ENCODE data around the gene CCNJL. TPM values are rescaled to one million over a fixed set of nuclear protein-coding genes. Genes with fewer than 3 reads are reported as not detected.

CCNJL gene
- total RNA-seq, 1 donor from 2014 or later: 5.6 TPM

DNA sequence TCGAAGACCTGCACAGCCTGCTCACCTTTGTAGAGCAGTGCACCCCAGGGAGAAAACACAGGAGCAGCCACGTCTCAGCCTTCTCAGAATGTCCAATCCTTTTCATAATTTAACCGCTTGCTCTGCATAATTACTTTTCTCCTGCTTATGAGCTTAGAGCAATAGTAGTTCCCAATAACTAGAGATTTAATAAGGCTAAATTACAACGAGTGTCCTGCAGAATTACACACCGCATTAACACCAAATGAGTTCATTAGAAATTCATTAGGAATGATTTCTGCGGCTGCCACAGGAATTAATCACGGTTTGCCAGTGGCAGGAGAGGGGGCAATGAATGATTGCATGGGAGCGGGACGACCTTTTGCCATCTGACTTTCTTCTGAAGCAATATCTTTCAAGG, 101.8 kb downstream of the CCNJL start:
- intact Hi-C loops (cut with DNase I): no loop called here

DNA sequence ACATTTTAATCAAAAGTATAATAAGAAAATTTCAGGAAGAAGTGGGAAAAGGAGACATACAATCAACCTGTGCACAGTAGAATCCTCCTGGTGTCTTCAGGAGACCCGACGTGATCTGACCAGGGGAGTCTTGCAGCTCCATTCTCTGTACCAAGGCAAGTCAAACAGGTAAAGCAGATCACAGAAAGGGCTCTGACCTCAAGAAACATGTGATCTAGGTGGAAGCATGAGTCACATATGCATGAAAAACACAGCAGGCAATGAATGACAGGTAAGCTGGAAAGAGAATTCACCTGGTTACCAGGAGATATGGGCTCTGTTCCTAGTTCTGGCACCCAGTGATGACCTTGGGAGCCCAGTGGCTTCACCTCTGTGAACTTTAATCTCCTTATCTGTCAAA, 102.4 kb downstream of the CCNJL start:
- Histone ChIP-seq H3K36me3 (no peaks in the 10 kb centered on the region), H3K4me1 (no peaks in the 10 kb centered on the region), H3K4me3 (no peak overlapping the region), H3K27me3 (no peaks in the 10 kb centered on the region), H3K9me3 (no peaks in the 10 kb centered on the region), H3K27ac (no peak overlapping the region)
- no peak for DNase-seq (ENCODE audit: extremely low spot score in 2 of 2)
- peak in 1 of 2 donors; percentile 73 for TF ChIP-seq POLR2AphosphoS5 (IDR thresholded peaks at IDR 0.05; ENCODE audit: insufficient read depth in 1 of 2, low read depth in 1 of 2)
- TF ChIP-seq, protein P1, sequence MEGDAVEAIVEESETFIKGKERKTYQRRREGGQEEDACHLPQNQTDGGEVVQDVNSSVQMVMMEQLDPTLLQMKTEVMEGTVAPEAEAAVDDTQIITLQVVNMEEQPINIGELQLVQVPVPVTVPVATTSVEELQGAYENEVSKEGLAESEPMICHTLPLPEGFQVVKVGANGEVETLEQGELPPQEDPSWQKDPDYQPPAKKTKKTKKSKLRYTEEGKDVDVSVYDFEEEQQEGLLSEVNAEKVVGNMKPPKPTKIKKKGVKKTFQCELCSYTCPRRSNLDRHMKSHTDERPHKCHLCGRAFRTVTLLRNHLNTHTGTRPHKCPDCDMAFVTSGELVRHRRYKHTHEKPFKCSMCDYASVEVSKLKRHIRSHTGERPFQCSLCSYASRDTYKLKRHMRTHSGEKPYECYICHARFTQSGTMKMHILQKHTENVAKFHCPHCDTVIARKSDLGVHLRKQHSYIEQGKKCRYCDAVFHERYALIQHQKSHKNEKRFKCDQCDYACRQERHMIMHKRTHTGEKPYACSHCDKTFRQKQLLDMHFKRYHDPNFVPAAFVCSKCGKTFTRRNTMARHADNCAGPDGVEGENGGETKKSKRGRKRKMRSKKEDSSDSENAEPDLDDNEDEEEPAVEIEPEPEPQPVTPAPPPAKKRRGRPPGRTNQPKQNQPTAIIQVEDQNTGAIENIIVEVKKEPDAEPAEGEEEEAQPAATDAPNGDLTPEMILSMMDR (IDR thresholded peaks at IDR 0.05): no peak
- intact Hi-C loops (cut with DNase I): no loop called here

More for the DNA sequence above, 101.8 kb downstream of the CCNJL start:
- H3K36me3 ChIP-seq: no peaks in the 10 kb centered on the region
- DNase-seq (ENCODE audit: extremely low spot score in 2 of 2): no peak
- no peak for TF ChIP-seq POLR2AphosphoS5 (IDR thresholded peaks at IDR 0.05; ENCODE audit: insufficient read depth in 1 of 2, low read depth in 1 of 2)
- TF ChIP-seq, protein P1 (IDR thresholded peaks at IDR 0.05): no peak
- no peak for TF ChIP-seq POLR2A (IDR thresholded peaks at IDR 0.05)
- H3K4me3 ChIP-seq: no peak overlapping the region
- no peaks in the 10 kb centered on the region for H3K9me3 ChIP-seq
- H3K27me3 ChIP-seq: no peaks in the 10 kb centered on the region
- H3K27ac ChIP-seq: no peak overlapping the region
- no peaks in the 10 kb centered on the region for H3K4me1 ChIP-seq

DNA sequence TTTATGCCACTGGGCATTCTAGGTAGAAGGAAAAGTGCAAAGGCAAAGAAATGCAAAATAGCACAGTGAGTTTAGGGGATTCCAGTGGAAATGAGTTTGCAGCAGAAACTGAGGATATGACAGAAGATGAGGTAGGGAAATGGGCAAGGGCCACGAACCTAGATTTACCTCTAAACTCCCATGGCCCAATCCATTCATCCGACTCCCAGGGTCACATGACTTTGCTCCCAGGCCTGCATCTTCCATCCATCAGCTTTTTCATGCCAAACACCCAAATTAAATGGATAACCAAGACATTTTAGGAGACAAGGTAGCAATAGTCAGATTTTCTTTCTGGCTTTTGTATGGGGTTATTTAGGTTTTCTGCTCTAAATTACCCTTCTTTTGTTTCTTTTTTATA, 105.3 kb downstream of the CCNJL start:
- Histone ChIP-seq H3K27ac (no peak overlapping the region), H3K27me3 (no peaks in the 10 kb centered on the region), H3K4me1 (no peaks in the 10 kb centered on the region), H3K4me3 (no peak overlapping the region), H3K36me3 (no peaks in the 10 kb centered on the region), H3K9me3 (no peaks in the 10 kb centered on the region)
- intact Hi-C loops (cut with DNase I): no loop called here
- DNase-seq (ENCODE audit: extremely low spot score in 2 of 2): no peak
- TF ChIP-seq POLR2AphosphoS5 (IDR thresholded peaks at IDR 0.05; ENCODE audit: insufficient read depth in 1 of 2, low read depth in 1 of 2): no peak
- TF ChIP-seq, protein P1 (IDR thresholded peaks at IDR 0.05): no peak
- no peak for TF ChIP-seq POLR2A (IDR thresholded peaks at IDR 0.05)

Small RNA genes within 50 kb of the gene (small RNA-seq; reads per million reads assigned to genes)
- not detected for gene AC112191.3

Other genes starting within 250 kb of the CCNJL start
- 19.9 TPM for gene PWWP2A, start 193.1 kb downstream of the CCNJL start, total RNA-seq
- 2.9 TPM for gene FABP6, start 83.1 kb downstream of the CCNJL start, total RNA-seq
- gene C1QTNF2, start 58.1 kb upstream of the CCNJL start, total RNA-seq: 1.7 TPM
- 2.5 TPM for gene FAM200C, start 87.5 kb upstream of the CCNJL start, total RNA-seq
- 24.3 TPM for gene SLU7, start 106.5 kb upstream of the CCNJL start, total RNA-seq
- gene PTTG1, start 109.3 kb upstream of the CCNJL start, total RNA-seq: 89.1 TPM

Measured in vagina (tissue), 2 donors.